ENCODE results near the gene LDLRAD4.
A peak's percentile ranks its signal among the peaks of the same experiment; 100 is the strongest.

The LDLRAD4 gene

DNA sequence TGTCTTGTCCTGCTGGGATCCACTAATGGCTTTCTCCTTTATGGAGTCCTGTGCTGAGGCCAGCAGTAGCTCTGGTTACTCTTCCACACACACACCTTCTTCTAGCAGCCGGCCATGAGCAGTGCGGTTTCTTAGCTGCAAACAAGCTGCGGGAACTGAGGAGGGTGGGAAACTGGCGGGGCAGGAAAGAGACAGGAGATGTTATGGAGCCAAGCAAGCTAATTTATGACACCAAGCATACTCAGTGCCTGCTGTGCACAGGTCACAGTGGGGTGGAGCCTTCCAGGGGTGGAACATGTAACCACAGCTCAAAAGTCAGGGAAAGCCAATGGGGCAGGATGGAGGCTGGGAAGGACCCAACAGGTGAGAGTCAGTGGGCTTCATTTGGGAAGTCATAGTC lies 327.0 kb downstream of the LDLRAD4 start:
- no peak for DNase-seq

DNA sequence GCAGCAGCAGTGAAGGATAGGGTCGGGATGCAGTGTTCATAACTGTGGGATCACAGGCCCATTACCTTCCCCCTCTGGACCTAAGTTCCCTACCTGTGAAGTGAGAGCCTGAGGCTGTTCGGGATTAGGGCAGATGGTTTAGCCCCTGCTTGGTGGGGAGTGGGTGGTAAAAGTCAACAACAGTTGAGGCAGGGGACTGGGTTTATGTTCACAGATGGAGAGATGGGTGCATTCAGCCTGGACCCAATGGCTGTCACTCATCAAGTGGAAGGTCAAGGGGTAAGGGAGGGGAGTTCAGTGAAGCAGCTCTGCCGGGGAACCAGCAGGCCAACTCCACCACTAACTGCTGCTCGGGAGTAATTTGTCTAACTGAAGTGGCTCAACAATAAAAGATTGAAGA lies 327.4 kb downstream of the LDLRAD4 start:
- no peak for DNase-seq

DNA sequence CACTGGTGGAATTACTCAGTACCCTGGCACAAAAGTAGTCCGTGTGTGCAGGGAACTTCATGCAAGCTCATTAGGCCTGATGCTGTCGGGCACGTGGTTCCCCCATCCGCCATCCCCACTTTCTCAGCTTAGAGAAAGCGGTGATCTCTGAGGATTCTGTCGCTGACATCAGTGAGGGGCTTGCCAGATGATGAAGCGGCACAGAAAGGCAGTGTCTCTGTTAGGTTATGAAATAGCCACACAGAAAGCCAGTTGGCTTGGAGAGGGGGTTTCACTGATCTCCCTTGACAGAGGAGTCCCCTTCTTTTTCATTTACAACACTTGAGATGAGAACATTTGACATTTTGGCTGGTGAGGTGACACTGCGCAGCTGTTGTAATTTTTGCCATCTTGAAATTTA lies 328.1 kb downstream of the LDLRAD4 start:
- DNase-seq, result no peak

DNA sequence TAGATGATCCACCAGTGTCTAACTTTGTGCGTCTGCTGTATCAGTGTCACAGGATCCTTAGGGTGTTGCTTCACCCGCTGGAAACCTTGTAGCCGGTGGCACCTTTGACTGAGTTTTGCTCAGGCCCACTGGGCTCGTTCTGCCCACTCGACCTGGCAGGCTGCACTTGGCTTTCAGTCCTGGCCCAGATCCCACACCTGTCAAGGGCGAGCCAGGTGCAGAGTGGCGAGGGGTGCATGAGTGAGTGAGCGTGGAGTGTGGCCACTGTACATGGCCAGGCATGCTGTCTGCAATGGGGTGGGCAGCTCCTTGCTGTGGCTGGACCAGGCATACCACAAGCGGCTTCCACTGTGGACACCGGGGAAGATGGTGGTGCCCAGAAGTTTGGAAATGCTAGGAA lies 328.8 kb downstream of the LDLRAD4 start:
- DNase-seq, result no peak

DNA sequence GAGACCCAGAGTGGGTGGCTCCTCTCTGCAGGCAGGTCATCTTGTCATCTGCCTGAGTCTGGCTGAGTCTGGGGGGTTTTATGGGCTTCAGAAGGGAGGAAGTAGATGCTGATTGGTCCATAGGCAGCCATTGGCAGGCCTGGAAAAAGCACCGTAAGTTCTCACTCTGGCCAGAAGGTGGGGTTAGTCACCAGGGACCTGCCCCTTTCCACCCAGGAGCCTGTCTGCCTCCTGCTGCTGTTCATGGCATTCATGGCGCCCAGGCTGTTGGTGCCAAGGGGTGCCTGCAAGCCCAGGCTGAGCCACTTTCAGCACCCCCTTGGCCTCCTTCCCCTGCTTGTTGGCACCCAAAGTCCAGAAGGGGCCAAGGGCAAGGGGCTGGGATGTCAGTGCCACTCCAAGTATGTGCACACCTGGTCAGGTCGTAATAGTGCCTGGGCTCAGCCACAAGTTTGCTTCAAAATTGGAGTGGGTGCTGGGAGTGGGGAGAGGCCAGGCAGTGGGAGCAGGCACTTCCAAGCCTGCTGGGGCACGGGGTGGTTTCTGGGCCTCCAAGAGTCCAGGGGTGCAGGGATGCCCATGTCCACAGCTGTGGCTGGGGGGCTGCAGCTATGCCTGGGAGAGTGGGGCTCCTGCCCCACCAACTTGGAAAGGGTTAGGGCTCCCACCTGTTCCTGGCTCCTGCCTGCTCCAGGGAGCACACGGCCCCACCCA lies 329.7 kb downstream of the LDLRAD4 start:
- no peak for DNase-seq

GRCh38 chr18:13548966-13549879 lies 330.7 kb downstream of the LDLRAD4 start:
- DNase-seq, result no peak

DNA sequence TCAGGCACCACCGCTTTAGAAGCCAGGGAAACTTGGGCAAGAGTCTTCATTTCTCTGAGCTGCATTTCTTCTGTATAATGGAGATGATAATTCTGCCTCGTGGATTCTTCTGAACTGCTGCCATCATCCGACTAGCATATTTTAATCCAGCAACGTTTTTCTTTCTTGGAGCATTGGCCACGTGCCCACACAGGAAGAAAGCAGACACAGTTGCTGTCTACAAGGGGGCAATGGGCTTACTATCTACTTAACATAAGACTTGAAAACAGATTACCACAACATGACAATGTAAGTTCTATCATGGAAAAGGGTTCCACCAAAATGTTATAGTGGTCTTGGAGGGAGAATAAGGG lies 331.3 kb downstream of the LDLRAD4 start:
- no peak for DNase-seq

DNA sequence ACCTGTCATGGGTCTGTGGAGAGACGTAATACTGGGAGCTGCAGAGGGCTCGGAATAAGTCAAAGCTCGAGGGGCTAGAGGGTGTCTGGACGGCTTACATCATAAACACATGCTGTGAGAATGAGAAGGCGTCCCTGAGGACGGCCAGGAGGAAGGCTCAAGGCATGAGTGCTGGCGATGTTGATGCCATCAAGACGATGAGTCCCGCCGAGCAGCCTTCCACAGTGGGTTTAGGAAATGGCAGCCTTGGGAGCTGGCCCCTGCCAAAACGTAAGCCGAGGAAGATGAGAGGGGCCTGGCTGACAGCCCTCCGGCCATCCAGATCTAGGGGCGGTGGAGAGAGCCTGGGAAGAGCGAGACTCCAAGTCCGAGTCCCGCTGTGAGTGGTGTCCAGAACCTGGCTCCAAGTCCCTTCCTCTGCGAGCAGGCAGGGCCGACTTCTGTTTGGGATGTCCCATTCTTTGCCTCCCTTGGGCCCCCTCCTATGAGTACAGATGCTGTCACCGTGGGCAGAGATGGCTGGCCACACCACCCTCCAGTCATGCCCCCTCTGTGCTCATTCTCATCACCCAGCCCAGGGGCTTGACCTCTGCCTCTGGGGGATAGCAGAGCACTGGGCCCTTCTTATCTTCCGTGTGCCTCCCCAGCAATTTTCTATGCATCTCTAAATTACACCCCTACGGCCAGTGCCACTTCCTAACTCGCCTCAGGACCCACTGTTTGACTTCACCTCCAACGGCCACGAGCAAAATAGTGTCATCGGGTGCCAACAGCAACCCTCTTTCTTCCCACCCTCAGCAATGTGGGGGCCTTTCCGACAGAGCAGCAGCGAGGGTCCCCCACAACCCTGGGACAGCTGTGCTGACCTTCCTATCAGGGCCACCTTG lies 332.1 kb downstream of the LDLRAD4 start:
- no peak for DNase-seq

GRCh38 chr18:13551305-13551603 lies 332.7 kb downstream of the LDLRAD4 start:
- no peak for DNase-seq

- no peak for DNase-seq
Observed at GRCh38 chr18:13551841-13552733, 333.5 kb downstream of the LDLRAD4 start.

GRCh38 chr18:13553449-13553848 lies 334.9 kb downstream of the LDLRAD4 start:
- DNase-seq, result no peak

- DNase-seq, result no peak
Observed at GRCh38 chr18:13555192-13555591, 336.6 kb downstream of the LDLRAD4 start.

GRCh38 chr18:13555865-13556264 lies 337.3 kb downstream of the LDLRAD4 start:
- no peak for DNase-seq

- DNase-seq, result no peak
Observed at GRCh38 chr18:13556502-13556901, 337.9 kb downstream of the LDLRAD4 start.

DNA sequence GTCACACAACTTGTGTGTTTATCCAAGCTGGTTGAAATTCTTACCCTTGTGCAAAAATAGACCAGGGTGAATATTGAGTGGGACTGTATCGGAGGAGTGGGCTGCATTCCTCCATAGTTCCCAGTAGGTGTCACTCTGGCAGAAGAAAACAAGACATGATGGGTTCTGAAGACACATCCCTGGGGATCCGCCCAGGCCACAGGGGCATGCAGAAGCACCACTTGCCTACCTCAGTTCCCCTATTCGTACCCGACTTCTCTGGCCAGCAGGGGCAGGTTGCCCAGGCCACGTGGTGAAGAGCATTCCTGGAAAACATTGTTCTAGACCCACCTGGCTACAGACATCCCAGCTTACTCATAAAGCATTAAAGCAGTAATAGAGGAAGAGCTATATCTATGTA lies 339.6 kb downstream of the LDLRAD4 start:
- peak; percentile 38 for DNase-seq

DNA sequence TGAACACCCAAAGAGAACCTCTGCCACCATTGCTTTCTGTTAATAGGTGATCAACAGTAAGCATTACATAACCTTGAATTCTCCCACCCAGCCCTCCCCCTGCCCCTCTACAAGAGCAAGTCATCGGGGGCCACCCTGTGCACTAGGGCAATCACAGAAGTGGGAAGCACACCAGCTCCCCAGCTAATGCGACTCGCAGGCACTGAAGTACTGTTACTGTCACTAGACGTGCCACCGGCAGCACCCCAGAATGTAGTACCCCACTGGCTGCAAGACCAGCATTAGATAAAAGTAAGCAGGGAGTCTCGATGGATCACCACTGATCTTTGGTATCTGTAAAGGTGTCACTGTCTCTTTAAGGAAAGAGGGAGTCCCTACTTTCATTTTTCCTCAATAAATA lies 340.2 kb downstream of the LDLRAD4 start:
- no peak for DNase-seq

DNA sequence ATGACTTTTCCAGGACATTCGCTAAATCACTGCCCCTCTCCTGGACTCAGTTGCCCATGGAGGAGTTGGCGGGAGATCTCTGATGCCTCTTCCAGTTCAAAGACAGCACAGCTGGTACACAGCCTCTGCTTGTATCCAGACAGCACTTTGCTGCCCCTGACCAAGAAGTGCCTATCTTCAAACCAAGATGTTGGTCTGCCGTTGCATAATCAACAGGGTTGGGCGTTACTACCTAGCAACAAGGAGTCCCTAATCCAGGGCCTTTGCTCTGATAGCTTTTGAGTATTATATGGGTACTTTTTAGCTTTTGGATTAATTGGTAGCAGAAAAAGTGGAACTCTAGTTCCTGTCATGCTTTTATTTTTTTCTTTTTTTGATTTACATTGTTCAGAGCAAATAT lies 341.2 kb downstream of the LDLRAD4 start:
- DNase-seq, result no peak

DNA sequence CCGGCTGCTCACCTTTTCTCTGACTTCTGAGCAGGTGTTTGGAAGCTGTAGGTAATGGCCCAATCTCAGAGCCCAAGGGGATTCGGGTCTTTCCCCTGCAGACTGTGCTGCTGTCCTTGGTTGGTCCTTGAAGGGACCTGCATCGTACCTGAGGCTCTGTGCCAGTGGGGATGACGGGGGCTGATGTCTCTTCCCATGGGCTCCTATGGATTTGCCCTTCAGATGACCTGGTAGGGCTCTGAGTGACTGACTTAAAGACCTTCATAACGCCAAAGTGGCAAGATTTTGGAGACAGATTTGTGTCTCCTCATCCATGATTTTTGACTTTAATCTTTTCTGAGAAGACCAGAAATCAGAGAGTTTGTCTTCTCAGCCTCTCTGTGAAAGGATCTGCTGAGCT lies 341.7 kb downstream of the LDLRAD4 start:
- no peak for DNase-seq

DNA sequence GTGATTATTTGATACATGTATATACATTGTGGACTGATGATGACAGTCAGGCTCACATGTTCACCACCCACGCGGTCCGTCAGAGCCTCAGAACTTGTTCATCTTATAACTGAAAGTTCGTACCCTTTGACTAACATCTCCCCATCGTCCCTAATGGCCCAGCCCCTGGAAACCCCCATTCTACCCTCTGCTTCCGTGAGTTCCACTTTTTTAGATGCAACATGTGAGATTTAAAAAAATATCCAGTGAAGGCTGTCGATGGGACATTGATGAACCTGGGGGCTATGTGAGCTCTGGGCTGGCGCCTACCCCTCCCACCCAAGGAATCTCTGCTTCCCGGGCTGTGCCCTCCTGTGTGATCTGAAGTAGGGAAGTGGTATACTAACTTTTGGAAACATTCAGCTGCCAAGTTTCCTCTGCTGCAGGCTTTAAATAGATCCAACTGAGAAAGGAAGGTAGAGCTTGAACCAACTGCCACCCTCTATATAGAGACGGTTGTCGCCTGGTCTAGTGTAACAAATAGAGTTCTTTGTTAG lies 344.0 kb downstream of the LDLRAD4 start:
- DNase-seq, result no peak

- no peak for DNase-seq
Observed at GRCh38 chr18:13563390-13563805, 344.8 kb downstream of the LDLRAD4 start.

DNA sequence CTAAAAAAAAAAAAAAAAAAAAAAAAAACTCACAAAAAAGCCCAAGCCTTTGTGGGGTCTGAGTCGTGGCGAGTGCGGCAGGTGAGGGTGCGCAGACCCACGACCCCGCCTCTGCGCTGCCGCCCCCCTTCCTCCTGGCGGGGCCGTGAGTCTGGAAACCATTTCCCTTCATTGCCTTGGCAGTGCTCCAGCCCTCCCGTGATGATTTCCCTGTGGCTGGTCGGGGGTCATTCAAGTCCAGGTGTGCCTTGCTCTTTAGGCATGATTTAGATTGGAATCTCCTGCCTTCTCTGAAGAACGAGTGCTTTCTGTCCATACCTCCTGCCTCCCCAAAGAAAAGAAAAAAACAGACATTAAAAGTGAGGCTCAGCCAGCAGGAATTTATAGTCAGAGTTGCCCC lies 346.0 kb downstream of the LDLRAD4 start:
- DNase-seq, result no peak

DNA sequence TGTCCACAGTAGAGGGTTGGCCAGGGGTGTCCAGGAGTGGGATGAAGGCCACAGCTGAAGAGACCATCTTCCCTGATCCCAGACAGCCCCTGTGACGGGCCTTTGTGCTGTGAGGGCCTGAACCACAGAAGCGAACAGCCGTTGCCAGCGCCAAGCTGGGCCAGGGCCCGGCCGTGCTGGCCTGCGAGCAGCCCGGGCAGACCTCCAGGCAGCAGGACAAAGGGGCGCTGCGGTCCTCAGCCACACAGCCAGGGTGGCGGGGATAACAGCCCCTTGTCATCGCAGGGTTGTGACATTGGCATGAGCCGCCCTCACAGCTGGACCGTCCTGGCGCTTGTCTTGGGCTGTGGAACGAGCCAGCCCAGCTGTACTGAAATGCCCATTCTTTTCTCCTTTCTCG lies 346.7 kb downstream of the LDLRAD4 start:
- no peak for DNase-seq
